HG03521 (cell line): ENCODE data around the gene OXER1.

Experiments used
- ATAC-seq: cut with Tn5 transposase; IDR thresholded peaks from one replicate; pipeline ENCODE4 v1.9.1; 2021; ENCODE audit warnings: mild to moderate bottlenecking, moderate library complexity; ENCODE audit not compliant: unreplicated experiment

Gene OXER1

GRCh38 chr2:42770288-42771131 lies 6.6 kb upstream of the OXER1 start:
- ATAC-seq, result no peak

GRCh38 chr2:42769583-42770287 lies 5.8 kb upstream of the OXER1 start:
- no peak for ATAC-seq

DNA sequence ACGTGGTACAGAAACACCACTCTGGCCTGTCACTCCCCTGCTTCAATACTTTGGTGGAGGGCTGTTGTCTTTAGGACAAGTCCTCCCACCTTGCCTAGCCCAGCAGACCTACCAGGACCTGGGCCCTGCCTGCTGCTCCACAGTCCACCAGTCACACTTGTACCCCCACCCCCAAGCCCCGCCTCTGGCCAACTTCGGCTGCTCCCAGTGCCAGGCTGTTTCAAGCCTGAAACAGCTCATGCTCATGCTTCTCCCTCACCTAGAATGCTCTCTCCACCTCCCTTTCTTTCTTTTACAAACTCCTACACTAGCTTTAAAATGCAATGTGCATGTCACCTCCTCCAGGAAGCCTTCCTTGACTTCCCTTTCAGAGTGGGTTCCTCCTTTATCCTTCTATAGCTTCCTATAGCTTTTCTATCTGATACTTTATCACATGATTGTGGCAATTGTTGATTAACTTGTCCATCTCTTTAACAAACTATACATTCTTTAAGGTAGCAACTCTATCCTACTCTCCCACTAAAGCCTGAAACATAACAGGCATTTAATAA lies 4.8 kb upstream of the OXER1 start:
- no peak for ATAC-seq

DNA sequence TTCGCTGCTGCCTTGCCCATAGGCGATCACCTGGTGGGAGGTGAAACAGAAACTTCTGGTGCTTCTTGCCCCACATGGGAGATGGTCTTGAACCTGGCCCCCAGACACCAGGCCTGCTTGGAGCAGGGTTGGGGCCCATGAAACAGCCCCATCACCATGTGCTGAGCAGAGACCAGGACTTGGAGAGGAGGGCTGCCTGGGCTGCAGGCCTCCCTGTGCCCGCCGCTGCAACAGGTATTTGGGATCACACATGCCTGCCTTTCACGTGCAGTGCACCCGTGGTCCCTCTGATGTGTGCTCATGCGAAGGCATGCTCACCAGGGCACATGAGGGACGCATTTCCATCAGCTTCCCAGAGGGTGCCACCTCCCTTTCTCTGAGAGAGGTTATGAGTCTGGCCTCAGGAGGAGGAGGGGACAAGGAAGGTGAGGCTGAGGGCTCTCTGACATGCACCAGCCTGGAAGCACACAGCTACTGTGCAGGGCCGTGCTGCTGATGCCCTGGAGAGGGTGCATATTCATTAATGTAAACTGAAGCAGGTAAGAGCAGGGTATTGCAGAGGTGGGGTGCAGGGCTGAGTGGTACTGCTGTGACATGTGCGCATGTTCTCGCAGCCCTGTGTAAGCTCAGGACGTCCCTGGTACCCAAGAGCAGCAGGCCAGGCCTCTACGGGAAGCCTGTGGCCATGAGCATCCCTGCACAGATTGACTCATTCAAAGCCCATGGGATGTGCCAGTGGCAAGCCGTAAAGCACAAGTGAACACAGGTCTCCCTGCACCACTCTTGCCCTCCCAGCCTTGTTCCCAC lies 4.2 kb upstream of the OXER1 start:
- no peak for ATAC-seq

DNA sequence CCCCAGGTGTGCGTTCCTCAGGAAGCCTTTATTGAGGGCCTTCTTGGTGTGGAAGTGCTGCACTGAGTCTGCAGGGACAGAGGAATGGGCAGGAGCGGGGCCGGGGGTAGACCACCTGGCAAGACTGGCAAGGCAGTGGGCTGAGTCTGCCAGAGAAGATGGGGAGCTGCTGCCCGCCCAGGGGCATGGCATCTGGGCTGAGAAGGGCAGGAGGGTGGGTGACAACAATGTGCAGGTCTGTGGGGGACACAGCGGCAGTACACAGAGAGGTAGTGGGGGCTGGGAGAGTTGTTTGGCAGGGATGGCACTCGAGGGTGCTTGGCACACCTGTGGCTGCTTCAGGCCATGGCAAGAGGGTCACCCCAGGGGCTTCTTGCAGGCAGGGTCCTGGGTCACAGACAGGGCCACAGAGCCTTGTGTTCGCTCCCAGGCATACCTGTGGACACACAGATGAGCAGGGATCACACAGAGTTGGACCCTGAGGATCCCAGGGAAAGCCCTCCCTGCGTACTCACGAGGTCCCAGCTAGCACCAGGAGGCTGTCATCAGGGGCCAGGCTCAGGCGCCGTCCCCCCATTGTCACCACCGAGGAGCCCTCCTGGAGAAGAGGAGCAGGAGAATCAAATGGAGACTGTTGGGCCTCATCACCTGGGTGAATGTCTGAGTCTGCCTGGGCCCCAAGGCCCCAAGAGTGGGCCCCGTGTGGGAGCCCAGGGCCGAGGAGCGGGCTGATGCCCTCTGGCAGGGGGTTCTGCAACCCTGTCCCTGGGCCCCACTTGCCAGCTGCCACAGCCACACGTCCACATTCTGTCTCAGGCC lies 3.4 kb upstream of the OXER1 start:
- no peak for ATAC-seq

DNA sequence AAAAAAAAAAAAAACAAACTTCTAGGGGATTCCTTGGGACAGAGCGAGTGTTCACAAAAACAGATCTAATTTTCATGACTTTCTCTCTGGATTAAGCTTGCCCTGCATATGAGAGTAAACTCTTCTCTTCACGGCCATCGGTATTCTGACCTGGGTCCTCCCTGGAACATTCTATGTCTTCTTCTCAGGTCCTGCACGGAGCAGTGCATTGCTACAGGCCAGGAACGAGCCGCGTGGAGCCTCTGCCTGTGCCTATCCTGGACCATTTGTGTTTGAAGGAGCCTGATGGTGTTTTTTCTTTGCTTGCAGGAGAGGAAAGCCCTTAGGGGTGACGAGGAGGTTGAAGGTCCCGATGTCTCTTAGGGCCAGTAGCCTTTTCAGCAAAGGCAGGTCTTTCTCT lies 1.8 kb upstream of the OXER1 start:
- no peak for ATAC-seq

- ATAC-seq, result no peak
Observed at GRCh38 chr2:42764901-42765300, 966 bp upstream of the OXER1 start.

DNA sequence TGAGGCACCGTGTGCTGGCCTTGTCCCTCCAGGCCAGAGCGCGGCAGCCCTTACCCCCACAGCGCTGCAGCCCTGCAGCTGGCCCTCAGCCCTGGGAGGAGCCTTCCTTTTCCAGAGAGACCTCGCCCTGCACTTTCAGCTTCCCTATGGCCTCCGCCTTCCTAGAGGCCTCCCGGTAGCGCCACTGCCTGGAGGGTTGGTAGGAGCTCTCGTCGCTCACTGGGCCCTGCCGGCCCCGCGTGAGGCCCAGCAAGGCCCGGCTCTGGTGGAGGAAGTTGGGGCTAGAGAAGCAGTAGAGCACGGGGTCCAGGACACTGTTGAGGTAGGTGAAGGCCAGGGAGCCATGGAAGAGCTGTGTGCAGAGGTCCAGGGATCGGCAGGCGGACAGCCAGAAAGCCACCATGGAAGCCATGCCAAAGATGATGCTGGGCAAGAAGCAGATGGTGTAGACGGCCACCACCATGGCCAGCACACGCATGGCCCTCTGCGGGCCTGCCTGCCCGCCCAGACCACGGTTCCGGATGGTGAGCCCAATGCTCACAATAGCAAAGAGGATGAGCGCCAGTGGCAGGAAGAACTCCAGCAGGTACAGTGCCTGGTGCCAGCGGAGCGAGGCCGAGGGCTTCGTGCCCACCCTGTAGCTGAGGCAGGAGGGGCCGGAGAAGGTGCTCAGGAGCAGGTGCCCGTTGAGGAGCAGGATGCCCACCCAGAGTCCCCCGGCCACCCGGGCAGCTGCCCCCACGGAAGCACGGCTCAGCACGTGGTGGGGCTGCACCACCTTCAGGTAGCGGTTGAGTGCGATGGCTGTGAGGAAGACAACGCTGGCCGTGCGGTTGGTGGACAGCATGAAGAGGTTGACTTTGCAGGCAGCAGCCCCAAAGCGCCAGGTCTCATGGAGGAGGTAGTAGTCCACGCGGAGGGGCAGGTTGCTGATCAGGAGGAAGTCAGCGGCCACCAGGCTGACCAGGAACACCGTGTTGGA lies 821 bp downstream of the OXER1 start:
- no peak for ATAC-seq

GRCh38 chr2:42762155-42762554 lies 1.8 kb downstream of the OXER1 start:
- ATAC-seq, result no peak

DNA sequence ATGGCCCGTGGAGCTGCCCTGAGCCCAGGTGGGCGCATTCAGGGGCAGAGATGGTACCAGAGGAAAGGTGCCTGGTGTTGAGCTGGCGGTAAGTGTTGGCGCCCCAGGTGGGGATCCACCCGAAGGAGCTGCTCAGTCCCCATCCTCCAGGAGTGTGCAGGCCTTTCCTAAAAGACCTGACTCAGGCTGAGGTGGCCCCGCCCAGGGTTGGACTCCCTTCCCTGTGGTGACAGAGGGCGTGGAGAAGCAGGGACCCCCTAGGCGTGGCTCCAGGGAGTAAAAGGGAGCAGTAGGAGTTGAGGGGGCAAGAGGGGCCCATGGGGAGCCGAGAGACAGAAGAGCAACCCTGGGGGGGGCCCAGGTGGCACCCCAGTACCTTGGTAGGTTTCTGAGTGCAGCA lies 2.4 kb downstream of the OXER1 start:
- ATAC-seq, result no peak

DNA sequence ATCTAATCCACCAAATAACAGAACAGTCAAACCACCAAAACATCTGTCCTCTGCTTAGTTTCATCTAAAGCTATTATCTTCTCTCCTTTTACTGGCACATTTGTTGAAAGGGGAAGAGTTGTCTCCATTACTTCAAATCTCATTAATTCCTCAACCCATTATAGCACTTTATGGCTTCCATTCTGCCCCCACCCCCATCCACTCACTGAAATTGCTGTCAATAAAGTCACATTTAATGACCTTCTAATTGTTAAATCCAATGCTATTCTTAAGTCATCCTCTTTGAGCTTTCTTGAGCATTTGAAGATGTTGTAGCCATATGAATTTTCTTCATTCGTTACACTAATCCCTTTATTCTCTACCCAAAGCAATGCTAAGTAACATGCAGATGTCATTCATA lies 5.2 kb downstream of the OXER1 start:
- no peak for ATAC-seq

DNA sequence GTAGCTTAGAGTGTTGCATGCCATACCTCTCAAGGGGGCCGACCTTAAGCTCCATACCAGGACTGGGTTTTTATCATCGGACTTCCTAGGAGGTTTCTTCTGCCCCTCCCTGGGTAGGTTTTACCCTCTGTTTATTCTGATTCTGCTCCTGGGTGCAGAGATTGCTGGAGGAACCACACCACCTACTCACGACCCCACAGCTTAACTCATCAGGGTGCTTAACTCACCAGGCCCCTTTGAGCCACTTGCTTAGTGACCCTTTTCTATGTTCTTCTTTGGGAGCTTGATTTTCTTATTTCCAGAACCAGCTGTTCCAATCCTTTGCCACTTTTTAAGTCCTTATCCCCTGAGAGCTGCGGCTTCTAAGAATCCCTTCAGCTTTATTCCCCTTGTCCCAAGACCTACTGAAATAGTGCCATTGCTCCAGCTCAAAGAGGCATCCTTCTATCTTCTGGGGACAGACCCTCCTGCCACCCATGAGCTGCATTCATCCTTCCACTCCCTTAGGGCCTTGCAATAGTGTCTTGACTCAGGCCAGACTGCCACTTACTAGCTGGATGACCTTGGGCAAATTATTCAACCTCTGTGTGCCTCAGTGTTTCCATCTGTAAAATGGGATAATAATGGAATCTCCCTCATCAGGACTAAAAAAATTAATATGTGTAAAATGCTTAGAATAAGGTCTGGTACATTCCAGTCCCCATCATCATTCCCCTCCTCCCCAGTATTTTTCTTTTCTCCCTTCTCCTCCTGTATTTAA lies 5.8 kb downstream of the OXER1 start:
- ATAC-seq, result no peak

- no peak for ATAC-seq
Observed at GRCh38 chr2:42756966-42757513, 6.9 kb downstream of the OXER1 start.

- ATAC-seq, result no peak
Observed at GRCh38 chr2:42756150-42756775, 7.7 kb downstream of the OXER1 start.

DNA sequence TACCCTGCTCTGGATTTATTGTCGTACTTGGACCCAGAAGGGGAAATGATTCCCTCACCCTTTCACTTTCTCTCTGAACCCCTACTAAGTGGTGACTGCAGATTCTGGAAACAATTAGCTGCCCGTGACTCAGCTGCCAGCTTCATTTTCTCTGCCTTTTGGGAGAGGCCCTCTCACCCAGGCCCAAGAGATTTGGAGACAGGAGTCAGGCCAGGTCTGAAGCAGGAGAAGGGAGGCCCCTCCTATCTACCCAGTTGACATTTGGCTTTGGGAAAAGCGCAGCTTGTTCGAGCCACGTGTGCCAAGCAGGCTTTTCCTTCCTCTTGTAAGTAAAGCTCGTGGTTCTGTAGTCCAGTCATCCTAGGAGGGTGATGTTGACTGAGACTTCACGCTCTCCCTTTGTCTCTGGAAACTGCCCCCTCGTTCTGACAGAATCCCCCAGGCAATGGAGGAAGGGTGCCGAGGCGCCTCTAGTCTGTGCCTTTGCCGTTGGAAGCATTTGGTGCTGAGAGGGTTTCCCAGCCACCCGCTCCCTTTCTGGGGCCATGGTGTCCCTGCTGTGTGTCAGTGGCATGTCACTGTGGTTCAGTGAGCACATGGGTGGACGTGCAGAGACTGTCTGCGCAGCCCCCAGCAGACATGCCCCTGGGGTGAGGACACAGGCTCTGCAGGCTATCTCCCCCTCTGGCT lies 8.6 kb downstream of the OXER1 start:
- ATAC-seq, result no peak

DNA sequence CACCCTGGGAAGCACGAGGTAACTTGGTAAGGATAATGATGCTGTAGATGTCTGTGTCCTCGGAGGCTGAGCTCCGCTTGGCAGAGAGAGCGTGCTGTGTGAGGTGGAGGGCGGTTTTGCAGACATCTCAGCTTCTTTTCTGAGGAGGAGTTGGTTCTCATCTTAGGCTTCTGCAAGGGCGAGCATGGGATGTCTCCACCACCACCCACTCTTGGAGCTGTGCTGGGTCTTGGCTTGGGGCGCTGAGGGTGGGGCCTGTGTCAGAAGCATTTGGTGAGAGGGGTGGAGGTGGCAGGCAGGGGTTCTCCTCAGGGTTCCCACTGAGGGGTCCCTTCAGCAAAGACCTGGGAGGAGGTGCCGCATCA lies 9.2 kb downstream of the OXER1 start:
- ATAC-seq, result no peak
